ENCODE measurements around the gene TNRC6A.
"Not testable (repeated sequence)": the region's sequence is repeated elsewhere in the genome, so short reads cannot be mapped to it uniquely, and the experiment has no call there.

Gene TNRC6A

DNA sequence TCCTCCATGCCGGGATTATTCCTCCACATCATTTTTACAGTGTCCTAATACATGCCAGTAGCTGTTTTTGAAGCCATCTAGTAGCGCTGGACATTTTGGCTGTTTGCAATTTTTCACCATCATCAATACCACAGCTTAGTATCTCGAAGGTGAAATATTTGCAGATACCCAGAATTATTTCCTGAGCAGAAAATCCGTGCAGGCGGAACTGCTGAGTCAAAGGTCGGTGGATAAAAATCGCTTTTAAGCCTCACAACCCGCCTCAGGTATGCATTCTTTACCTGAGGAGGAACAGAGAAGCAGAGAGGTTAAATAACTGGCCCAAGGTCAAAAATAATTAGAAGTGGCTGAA is 584 bp upstream of the TNRC6A start:
- no peak for DNase-seq

GRCh38 chr16:24729951-24730815 is 732 bp downstream of the TNRC6A start:
- peak; percentile 5 to 21 for DNase-seq

- DNase-seq: no peak
Observed at GRCh38 chr16:24730914-24731313, 1.5 kb downstream of the TNRC6A start.

GRCh38 chr16:24731722-24732419 is 2.4 kb downstream of the TNRC6A start:
- no peak for DNase-seq

DNA sequence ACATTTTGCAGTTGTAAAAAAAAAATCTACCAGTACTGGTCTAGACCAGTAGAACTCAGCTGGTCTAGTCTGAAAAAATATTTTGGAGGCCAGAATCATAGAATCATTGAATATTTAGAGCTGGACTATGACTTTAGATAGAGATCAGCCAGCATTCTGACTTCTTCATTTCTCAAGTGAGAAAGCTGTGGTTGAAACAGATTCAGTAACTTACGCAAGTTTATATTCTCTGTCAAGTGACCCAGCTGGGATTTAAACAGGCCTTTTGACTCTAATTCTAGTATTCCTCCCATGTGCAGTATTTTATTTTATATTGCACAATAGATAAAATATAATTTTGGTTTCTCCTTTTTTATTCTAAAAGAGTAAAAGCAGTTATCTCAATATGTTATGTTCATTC is 4.9 kb downstream of the TNRC6A start:
- DNase-seq: peak; percentile 21 to 38

DNA sequence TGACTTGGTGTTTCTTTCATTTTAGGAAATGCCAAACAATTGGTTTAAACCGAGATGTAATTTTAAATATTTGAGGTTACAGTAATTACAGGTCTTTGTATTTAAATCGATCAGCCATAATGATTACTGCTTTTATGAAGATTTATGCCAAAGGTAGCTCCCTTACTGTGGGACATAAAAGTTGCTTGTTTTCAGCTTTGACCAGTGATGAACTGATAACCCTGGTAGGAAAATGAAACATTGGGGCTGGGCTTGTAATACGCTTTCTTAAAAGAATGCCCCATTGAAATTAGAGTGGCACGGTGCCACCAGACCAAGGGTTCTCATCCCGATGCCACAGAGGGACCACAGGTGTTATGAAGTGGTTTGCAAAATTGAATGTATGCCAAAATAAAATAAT is 7.3 kb downstream of the TNRC6A start:
- DNase-seq: no peak

- DNase-seq: no peak
Observed at GRCh38 chr16:24737391-24737871, 8.0 kb downstream of the TNRC6A start.

DNA sequence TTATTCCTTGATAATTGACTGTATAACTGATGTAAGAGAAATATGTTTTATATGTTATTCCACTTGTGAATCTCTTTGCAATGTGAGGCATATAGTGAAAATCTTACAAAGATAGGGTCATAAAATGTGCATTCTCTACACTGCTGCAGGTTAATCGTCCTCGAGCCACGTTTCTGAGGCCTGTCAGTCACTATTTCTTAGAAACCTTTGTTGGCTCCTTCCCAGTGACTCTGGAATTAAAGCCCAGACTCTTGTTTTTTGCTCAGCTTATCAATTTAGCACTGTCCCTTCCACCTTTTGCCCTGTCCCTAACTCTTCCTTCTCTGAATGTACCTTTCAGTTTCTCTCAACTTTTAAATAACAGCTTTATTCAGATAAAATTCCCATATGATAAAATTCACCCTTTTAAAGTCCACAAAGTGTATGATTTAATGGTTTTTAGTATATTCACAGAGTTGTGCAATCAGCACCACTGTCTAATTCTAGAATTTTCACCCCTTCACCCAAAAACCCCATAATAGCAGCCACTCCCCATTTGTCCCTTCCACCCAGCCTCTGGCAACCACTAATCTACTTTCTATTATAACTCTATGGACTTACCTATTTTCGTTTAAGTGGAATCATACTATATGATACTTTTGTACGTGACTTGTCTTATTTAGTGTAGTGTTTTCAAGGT is 8.6 kb downstream of the TNRC6A start:
- DNase-seq: no peak

GRCh38 chr16:24738895-24739294 is 9.4 kb downstream of the TNRC6A start:
- DNase-seq: no peak

- DNase-seq: no peak
Observed at GRCh38 chr16:24741862-24742261, 12.4 kb downstream of the TNRC6A start.

DNA sequence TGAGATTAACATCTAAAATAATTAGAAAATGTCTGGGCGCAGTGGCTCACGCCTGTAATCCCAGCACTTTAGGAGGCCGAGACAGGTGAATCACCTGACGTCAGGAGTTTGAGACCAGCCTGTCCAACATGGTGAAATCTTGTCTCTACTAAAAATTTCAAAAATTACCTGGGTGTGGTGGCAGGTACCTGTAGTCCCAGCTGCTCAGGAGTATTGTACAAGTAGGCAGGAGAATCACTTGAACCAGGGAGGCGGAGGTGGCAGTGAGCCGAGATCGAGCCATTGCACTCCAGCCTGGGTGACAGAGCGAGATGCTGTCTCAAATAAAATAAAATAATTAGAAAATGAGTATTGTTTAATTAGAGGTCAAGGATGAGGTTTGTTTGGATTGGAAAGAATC is 13.2 kb downstream of the TNRC6A start:
- not testable (repeated sequence) for DNase-seq

GRCh38 chr16:24745391-24745790 is 15.9 kb downstream of the TNRC6A start:
- peak; percentile 19 to 21 for DNase-seq

DNA sequence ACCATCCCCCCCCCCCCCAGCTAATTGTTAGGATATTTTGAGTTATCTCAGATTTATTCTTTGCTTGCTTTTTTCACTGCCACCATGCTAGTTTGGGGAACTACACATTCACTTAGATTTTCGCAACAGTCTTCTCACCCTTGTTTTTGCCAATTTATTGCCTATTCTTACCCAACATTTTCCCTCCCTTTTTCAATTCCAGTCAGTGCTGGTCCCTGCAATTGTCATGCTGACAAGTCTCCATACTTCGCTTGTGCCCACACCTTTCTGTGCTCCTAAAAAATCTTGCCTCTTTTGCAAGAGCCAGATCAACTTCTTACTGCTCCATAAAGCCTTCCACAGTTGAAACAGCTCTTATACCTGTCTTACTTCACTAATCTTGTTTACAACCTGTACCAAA is 16.3 kb downstream of the TNRC6A start:
- DNase-seq: peak; percentile 28 to 47

DNA sequence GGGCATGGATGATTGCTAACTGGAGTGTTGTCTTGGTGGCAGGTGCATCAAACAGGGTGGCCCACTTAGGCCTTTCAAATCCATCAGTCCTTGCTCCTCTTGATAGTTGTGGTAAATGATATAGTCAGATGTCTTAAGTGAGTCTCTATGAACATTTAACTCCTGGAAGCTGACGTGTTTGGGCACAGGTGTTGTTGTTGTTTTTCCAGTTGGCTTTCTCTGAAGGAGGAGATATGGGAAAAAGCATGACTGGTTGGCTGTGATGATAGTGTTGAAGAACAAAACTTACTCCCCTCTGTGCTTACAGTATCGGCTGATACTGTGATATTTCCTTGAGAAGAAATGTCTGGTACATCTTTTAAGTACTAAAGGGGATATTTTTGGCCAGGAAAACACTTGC is 18.0 kb downstream of the TNRC6A start:
- no peak for DNase-seq

- DNase-seq: peak; percentile 60 to 81
Observed at GRCh38 chr16:24748242-24748641, 18.8 kb downstream of the TNRC6A start.

DNA sequence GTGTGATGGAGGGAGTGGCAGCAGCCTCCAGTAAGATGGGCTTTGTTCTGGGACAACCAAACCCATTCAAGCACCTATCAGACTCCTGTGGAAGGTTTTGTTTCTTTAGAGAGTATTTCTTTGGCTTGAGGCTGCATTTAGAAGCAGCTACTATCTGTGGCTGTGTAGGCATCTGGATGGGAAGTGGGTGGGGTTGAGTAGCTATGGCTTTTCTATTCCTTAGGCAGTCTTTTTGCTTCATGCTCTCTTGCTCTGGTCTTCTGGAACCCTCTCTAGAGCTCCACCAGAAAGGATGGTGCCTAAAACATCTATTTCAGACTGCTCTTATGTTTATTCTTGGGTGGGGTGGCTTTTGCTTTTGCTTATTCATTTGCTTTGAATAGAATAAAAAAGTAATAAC is 19.9 kb downstream of the TNRC6A start:
- no peak for DNase-seq

GRCh38 chr16:24749872-24750271 is 20.4 kb downstream of the TNRC6A start:
- DNase-seq: not testable (repeated sequence)

DNA sequence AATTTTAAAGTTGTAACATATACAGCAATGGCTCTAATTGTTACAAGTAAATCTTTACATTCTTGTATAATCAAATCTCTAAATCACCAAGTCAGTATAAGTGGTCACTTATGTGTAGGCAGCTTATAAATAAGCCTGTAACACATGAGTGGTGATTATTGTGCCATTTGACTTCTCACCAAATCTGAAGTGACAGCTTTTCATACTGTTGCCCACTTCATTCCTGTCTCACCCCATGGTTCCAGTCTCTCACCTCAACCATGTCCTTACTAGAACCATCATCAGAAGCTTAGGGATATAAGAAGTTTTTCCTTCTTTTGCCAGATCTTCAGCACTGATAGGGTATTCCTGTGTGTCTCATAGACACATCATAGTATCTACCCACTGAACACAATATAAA is 23.5 kb downstream of the TNRC6A start:
- DNase-seq: no peak

DNA sequence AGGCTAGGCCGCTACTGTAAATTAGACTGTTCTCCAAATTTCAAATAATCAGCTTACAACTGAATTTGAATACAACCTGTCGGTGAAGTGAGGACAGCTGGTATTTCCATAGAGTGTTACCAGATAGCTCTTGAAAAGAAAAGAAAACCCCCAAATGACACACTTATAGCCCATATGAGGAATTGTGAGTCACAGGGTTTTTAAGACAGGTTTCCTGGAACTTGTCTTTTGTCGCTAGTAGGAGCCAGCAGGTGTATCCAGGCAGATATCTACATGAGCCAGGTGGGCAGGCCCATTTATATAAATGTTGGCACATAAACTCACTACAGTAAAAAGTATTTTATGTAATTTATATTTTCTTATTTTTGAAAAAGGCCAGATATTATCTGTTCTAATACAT is 24.0 kb downstream of the TNRC6A start:
- DNase-seq: no peak

DNA sequence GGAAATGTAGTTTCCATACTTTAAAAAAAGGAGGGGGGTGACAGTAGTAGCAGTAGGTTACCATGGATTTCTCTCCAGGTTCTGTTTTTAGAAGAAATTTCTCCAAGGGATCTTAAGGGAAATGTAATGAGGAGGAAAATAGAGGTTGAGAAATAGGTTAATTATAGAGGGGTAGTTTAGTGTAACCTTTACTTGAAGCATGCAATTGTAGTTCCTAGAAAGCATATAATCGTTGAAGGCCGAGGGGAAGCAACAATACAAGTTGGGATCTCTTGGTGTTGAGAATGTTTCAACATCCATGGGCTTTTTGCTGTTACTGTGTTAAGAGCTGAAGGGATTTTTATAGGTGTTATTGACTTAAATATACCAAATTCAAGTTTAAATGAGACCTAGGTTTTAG is 25.1 kb downstream of the TNRC6A start:
- no peak for DNase-seq

- DNase-seq: no peak
Observed at GRCh38 chr16:24755201-24755874, 25.9 kb downstream of the TNRC6A start.

DNA sequence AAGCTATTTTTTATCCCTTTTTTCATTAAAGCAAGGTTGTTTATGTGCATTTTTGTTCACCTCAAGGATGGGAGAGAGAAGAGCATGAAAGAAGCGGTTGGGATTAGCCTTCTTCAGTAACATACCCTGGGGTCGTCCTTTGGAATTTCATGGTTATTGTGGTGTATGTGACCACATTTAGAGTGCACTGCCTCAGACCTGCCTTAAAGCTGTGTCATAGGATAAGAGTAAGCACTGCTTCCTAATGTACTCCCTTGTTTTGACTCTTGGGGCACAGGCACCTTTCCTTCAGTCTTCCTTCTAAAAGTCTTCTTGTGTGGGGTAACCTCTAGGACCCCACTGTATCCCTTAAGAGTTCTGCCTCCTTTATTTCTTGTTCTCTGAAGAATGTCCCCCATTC is 28.9 kb downstream of the TNRC6A start:
- DNase-seq: no peak

DNA sequence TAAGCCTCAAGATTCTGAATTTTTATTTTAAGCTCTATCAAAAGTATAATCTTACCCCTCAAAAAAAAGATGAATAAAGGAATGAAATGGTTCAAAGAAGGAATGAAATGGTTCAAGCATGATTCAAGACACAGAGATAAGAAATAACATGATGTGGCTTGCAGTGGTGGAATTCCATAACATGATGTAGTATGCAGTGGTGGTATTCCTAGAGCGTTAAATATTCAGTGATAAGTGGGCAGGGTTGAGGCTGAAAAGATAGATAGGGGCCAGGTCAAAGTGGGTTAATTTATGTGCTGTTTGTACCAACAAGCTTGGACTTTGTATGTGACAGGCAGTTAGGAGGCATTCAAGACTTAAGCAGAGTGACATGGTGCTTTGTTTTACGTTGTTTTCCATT is 29.6 kb downstream of the TNRC6A start:
- no peak for DNase-seq
